Neural cell (in vitro differentiated cells): ENCODE data around the gene HARS1.

Experiments
- CTCF ChIP-seq: fragments of 450-650 bp; IDR thresholded peaks from 2 replicates; pipeline ENCODE4 v1.5.1; 2014; ENCODE audit warnings: antibody characterized with exemption, mild to moderate bottlenecking, moderate library complexity; ENCODE audit not compliant: poor library complexity, severe bottlenecking
- EP300 ChIP-seq: fragments of 450-650 bp; conservative IDR thresholded peaks from 2 replicates; pipeline ENCODE4 v1.6.1; 2014; ENCODE audit warnings: antibody characterized with exemption, mild to moderate bottlenecking, moderate library complexity; ENCODE audit not compliant: poor library complexity, severe bottlenecking
- TAF1 ChIP-seq: IDR thresholded peaks from 2 replicates; pipeline ENCODE4 v1.6.1; 2012; ENCODE audit warnings: low read depth

- TF ChIP-seq CTCF (no peak), TAF1 (no peak), EP300 (no peak)
These were observed 20.6 kb upstream of the HARS1 start for GRCh38 chr5:140711794-140712193.
